Panc1 (cell line): Measurements from ENCODE around the gene BLOC1S2. TPM values are rescaled to one million over a fixed set of nuclear protein-coding genes. Genes with fewer than 3 reads are reported as not detected.
A peak's percentile ranks its signal among the peaks of the same experiment; 100 is the strongest.
"Not testable (repeated sequence)": the region's sequence is repeated elsewhere in the genome, so short reads cannot be mapped to it uniquely, and the experiment has no call there.

Experiments
- ATAC-seq: fragments of 200-7000 bp; cut with Tn5 transposase; 2 replicates; pipeline ENCODE4 v1.9.1; 2020; ENCODE audit warnings: mild to moderate bottlenecking, moderate library complexity
- BruUV-seq: library from RNA; stranded (reverse); fragments of 400-500 nt; replicated peaks from 2 replicates; lab custom pipeline; 2021; lab: Mats Ljungman, UMichigan
- CTCF ChIA-PET: fragments of 300-600 bp; sonication (Branson Sonifier 250); formaldehyde crosslinking; loops from one replicate; lab custom pipeline; 2022; ENCODE audit warnings: antibody characterized with exemption; lab: Charles Lee
- POLR2A ChIA-PET: fragments of 300-600 bp; sonication (Branson Sonifier 250); formaldehyde crosslinking; loops from one replicate; lab custom pipeline; 2022; ENCODE audit warnings: antibody characterized with exemption; lab: Charles Lee
- DNase-seq: peaks from one replicate; pipeline ENCODE4 v3.0.0-alpha.2; 2010; ENCODE audit warnings: low read depth, low spot score
- H3K27ac ChIP-seq: 2 replicates; pipeline ENCODE4 v1.5.1; 2011; ENCODE audit warnings: mild to moderate bottlenecking, low read length, inconsistent platforms
- H3K27me3 ChIP-seq: fragments of 200-500 bp; sonication (Bioruptor generic); 2 replicates; pipeline ENCODE4 v1.6.0; 2014; ENCODE audit warnings: low read length, inconsistent platforms; ENCODE audit not compliant: control insufficient read depth, insufficient read depth
- H3K36me3 ChIP-seq: fragments of 200-500 bp; sonication (Bioruptor generic); 2 replicates; pipeline ENCODE4 v1.5.1; 2014; ENCODE audit warnings: inconsistent platforms, mild to moderate bottlenecking, low read length, moderate library complexity; ENCODE audit not compliant: control insufficient read depth, insufficient read depth
- H3K4me1 ChIP-seq: 2 replicates; pipeline ENCODE4 v1.5.1; 2011; ENCODE audit warnings: inconsistent platforms, mild to moderate bottlenecking, low read length, moderate library complexity; ENCODE audit not compliant: control insufficient read depth, insufficient read depth
- H3K4me3 ChIP-seq, 2 experiments: 2 replicates each; pipeline ENCODE4 v1.5.1; 2011 to 2012; ENCODE audit warnings: low read depth in 2 of 2, low read length in 2 of 2, mild to moderate bottlenecking in 2 of 2, inconsistent platforms in 1 of 2, moderate library complexity in 1 of 2
- H3K9me3 ChIP-seq: fragments of 200-500 bp; sonication (Bioruptor generic); 2 replicates; pipeline ENCODE4 v1.5.1; 2014; ENCODE audit warnings: low read depth, mild to moderate bottlenecking, inconsistent platforms, low read length, moderate library complexity; ENCODE audit not compliant: control insufficient read depth, insufficient read depth
- POLR2AphosphoS5 ChIP-seq: IDR thresholded peaks from 2 replicates; pipeline ENCODE4 v1.6.1; 2012; ENCODE audit warnings: mild to moderate bottlenecking, low read depth, low read length, moderate library complexity
- SIN3A ChIP-seq: IDR thresholded peaks from 2 replicates; pipeline ENCODE4 v1.6.1; 2012; ENCODE audit warnings: low read depth, mild to moderate bottlenecking, low read length, moderate library complexity, borderline replicate concordance; ENCODE audit not compliant: insufficient read depth
- TCF7L2 ChIP-seq: IDR thresholded peaks from 2 replicates; pipeline ENCODE4 v1.6.1; 2011; ENCODE audit warnings: mild to moderate bottlenecking, low read depth, low read length, inconsistent platforms
- in situ Hi-C: cut with HindIII; loops from 2 replicates; pipeline ENCODE4 v1.10.0; 2016; ENCODE audit warnings: low sequenced_read_pairs, low pct_unique_long_range_greater_than_20kb
- intact Hi-C: fragments of 100-400 bp; cut with micrococcal nuclease; formaldehyde crosslinking; loops from one replicate; pipeline ENCODE4 v1.10.0; 2022; ENCODE audit not compliant: unreplicated experiment
- total RNA-seq: library from RNA; stranded (reverse); gene quantifications from one replicate; pipeline ENCODE4 v1.2.1, GENCODE V29; 2021; ENCODE audit not compliant: unreplicated experiment
- TF ChIP-seq, protein P1 (sequence below), 2 experiments: IDR thresholded peaks; 2 replicates each; pipeline ENCODE4 v1.6.1; 2011 to 2012; ENCODE audit warnings: low read depth in 2 of 2, control low read depth in 1 of 2, low read length in 1 of 2, mild to moderate bottlenecking in 1 of 2, moderate library complexity in 1 of 2; ENCODE audit not compliant: insufficient read depth in 1 of 2
- TF ChIP-seq, protein P2 (sequence below): fragments of 450-650 bp; IDR thresholded peaks from 2 replicates; pipeline ENCODE4 v1.5.1; 2017; ENCODE audit warnings: mild to moderate bottlenecking

BLOC1S2 gene
- total RNA-seq, 1 experiment from 2014 or later = 39.3 TPM

DNA sequence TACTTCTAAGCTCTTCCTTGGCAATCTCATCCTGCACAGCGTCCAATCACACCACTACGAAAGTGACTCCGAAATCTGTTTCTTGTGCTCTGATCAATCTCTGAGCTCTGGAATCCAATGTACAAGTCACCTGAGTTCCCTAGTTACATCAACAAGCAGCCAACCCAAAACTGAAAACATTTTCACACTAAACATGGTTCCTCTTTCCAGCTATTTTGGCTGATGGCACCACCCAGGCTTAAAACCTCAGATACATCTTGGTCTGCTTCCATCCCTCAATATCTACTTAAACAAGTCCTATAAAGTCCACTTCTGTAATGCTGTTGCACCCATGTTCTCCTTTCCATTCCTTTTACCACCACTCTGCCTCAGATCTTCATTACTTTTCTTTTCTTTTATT lies 3.6 kb downstream of the BLOC1S2 start:
- no TSS peak for BruUV-seq
- no peak for DNase-seq
- H3K4me1 ChIP-seq = peaks cover 13% of the 10 kb centered on the region
- H3K36me3 ChIP-seq = peaks cover 11% of the 10 kb centered on the region
- intact Hi-C loops = no loop called here
- no peak overlapping the region for H3K4me3 ChIP-seq
- POLR2A ChIA-PET = no interaction called here
- no peaks in the 10 kb centered on the region for H3K9me3 ChIP-seq
- no peak for ATAC-seq
- TF ChIP-seq SIN3A (no peak), TCF7L2 (no peak), POLR2AphosphoS5 (no peak)
- TF ChIP-seq, protein P1, sequence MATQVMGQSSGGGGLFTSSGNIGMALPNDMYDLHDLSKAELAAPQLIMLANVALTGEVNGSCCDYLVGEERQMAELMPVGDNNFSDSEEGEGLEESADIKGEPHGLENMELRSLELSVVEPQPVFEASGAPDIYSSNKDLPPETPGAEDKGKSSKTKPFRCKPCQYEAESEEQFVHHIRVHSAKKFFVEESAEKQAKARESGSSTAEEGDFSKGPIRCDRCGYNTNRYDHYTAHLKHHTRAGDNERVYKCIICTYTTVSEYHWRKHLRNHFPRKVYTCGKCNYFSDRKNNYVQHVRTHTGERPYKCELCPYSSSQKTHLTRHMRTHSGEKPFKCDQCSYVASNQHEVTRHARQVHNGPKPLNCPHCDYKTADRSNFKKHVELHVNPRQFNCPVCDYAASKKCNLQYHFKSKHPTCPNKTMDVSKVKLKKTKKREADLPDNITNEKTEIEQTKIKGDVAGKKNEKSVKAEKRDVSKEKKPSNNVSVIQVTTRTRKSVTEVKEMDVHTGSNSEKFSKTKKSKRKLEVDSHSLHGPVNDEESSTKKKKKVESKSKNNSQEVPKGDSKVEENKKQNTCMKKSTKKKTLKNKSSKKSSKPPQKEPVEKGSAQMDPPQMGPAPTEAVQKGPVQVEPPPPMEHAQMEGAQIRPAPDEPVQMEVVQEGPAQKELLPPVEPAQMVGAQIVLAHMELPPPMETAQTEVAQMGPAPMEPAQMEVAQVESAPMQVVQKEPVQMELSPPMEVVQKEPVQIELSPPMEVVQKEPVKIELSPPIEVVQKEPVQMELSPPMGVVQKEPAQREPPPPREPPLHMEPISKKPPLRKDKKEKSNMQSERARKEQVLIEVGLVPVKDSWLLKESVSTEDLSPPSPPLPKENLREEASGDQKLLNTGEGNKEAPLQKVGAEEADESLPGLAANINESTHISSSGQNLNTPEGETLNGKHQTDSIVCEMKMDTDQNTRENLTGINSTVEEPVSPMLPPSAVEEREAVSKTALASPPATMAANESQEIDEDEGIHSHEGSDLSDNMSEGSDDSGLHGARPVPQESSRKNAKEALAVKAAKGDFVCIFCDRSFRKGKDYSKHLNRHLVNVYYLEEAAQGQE (IDR thresholded peaks at IDR 0.05; ENCODE audit: insufficient read depth in 1 of 2, low read depth in 2 of 2, low read length in 1 of 2) = no peak
- TF ChIP-seq, protein P2, sequence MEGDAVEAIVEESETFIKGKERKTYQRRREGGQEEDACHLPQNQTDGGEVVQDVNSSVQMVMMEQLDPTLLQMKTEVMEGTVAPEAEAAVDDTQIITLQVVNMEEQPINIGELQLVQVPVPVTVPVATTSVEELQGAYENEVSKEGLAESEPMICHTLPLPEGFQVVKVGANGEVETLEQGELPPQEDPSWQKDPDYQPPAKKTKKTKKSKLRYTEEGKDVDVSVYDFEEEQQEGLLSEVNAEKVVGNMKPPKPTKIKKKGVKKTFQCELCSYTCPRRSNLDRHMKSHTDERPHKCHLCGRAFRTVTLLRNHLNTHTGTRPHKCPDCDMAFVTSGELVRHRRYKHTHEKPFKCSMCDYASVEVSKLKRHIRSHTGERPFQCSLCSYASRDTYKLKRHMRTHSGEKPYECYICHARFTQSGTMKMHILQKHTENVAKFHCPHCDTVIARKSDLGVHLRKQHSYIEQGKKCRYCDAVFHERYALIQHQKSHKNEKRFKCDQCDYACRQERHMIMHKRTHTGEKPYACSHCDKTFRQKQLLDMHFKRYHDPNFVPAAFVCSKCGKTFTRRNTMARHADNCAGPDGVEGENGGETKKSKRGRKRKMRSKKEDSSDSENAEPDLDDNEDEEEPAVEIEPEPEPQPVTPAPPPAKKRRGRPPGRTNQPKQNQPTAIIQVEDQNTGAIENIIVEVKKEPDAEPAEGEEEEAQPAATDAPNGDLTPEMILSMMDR = no peak
- CTCF ChIA-PET = no interaction called here
- in situ Hi-C loops = no loop called here
- no peaks in the 10 kb centered on the region for H3K27me3 ChIP-seq
- H3K27ac ChIP-seq = no peak overlapping the region

DNA sequence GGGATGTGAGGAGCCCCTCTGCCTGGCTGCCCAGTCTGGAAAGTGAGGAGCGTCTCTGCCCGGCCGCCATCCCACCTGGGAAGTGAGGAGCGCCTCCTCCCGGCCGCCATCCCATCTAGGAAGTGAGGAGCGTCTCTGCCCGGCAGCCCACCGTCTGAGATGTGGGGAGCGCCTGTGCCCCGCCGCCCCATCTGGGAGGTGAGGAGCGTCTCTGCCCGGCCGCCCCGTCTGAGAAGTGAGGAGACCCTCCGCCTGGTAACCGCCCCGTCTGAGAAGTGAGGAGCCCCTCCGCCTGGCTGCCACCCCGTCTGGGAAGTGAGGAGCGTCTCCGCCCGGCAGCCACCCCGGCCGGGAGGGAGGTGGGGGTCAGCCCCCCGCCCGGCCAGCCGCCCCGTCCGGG lies 9.5 kb downstream of the BLOC1S2 start:
- H3K27me3 ChIP-seq, H3K27ac ChIP-seq, H3K4me3 ChIP-seq, CTCF ChIA-PET, H3K4me1 ChIP-seq, intact Hi-C loops, H3K9me3 ChIP-seq, DNase-seq, ATAC-seq, in situ Hi-C loops, BruUV-seq, POLR2A ChIA-PET: not testable (repeated sequence)
- H3K36me3 ChIP-seq = peaks cover 17% of the 10 kb centered on the region

DNA sequence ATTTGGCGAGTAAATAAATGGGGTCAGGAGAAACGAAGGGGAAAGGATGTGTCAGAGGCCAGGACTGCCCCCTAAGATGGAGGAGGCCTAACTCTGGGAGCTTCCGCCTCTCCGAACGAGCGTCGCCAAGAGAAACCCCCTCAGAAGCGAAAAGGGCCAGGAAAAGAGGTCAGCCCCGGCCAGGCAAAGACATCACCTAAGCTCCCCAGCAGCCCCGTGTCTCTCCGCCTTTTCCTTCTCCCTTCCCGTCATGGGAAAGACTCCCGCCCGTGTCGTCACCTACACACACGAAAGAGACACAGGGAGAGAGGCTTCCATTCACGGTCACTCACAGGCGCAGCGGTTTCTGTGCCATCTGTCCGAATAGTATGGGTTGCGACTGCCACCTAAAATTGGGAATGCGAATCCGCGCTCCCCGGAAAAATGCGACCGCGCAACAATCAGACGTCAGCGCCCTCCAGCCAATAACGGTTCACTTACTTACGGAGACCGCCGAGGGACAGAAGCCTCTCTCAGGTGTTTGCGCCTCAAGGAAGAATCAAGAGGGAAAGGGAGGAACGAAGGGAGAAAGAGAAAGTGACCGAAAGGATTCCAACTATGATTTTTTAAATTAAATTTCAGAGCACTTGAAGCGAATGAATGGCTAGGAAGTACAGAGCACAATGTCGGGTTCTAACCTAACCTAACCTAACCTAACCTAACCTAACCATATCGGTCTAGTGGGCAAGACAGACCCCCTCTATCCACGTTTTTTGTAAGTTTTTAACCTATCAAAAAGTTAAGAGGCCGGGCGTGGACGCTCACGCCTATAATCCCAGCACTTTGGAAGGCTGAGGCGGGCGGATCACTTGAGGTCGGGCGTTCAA lies 19.0 kb downstream of the BLOC1S2 start, which contains the start of gene CWF19L1:
TSS of gene CWF19L1 (minus strand) at position 400 of the 866 bp plus-strand sequence. CDS start at position 355, 45 bp downstream.
- peak within 1 kb of the TSS; percentile 92 to 95 for H3K4me3 ChIP-seq
- TF ChIP-seq, protein P1 (IDR thresholded peaks at IDR 0.05; ENCODE audit: insufficient read depth in 1 of 2, low read depth in 2 of 2, low read length in 1 of 2) = no peak
- TF ChIP-seq SIN3A (peak; percentile 76; the same call in 1 of the 2 replicates), TCF7L2 (no peak), POLR2AphosphoS5 (peak; percentile 82)
- in situ Hi-C loops (no loop called here), intact Hi-C loops (no loop called here)
- CTCF ChIA-PET = no interaction called here
- POLR2A ChIA-PET = no interaction called here
- no peaks in the 10 kb centered on the region for H3K27me3 ChIP-seq
- peak within 1 kb of the TSS; percentile 87 for H3K27ac ChIP-seq
- peak; percentile 97 for ATAC-seq
- no peaks in the 10 kb centered on the region for H3K9me3 ChIP-seq
- H3K36me3 ChIP-seq = peaks cover 4% of the 10 kb centered on the region; the same call in 1 of the 2 replicates
- DNase-seq = peak; percentile 66
- BruUV-seq = TSS peak; percentile 84
- no peaks in the 10 kb centered on the region; the same call in 1 of the 2 replicates for H3K4me1 ChIP-seq
